Epithelial cell of umbilical artery (primary cell): ENCODE measurements around the gene B4GAT1. TPM values are rescaled to one million over a fixed set of nuclear protein-coding genes. Genes with fewer than 3 reads are reported as not detected.

Experiments used
- total RNA-seq: library from RNA; depleted of rRNA; stranded (reverse); fragments of >200 nt; gene quantifications from 2 replicates; pipeline ENCODE4 v1.2.3, GENCODE V29; 2014

Gene B4GAT1
- 35.4 and 36.5 TPM in 2 replicates for total RNA-seq

GRCh38 chr11:66347425-66348276 is at the start of gene B4GAT1:
Gene B4GAT1, minus strand, starts transcription at chr11:66347629. Its CDS starts 84 bp downstream, at chr11:66347545.

GRCh38 chr11:66371627-66372415 is 24.4 kb upstream of the B4GAT1 start, which contains the start of gene SLC29A2:
Gene SLC29A2, minus strand, starts transcription at chr11:66371760. Its CDS starts 169 bp downstream, at chr11:66371591.

GRCh38 chr11:66344550-66345315 is 2.7 kb downstream of the B4GAT1 start, which contains the start of gene BRMS1:
Gene BRMS1, minus strand, starts transcription at chr11:66345104. Its CDS starts 2,870 bp downstream, at chr11:66342234.

GRCh38 chr11:66336234-66337102 is 11.0 kb downstream of the B4GAT1 start, which contains the start of gene RIN1:
Gene RIN1, minus strand, starts transcription at chr11:66336434. Its CDS starts 32 bp downstream, at chr11:66336402.

GRCh38 chr11:66316849-66317251 is 30.6 kb downstream of the B4GAT1 start, which contains the start of gene CD248:
Gene CD248, minus strand, starts transcription at chr11:66317044. Its CDS starts 17 bp downstream, at chr11:66317027.

Other genes with a start within 250 kb of the B4GAT1 start
- 15.2 and 19.5 TPM in 2 replicates for gene KLC2, start 89.9 kb downstream of the B4GAT1 start, total RNA-seq
- gene RAB1B, start 79.0 kb downstream of the B4GAT1 start, total RNA-seq, result 65.0 and 70.5 TPM in 2 replicates
- gene CNIH2, start 69.5 kb downstream of the B4GAT1 start, total RNA-seq, result not detected in 2 replicates
- gene YIF1A, start 58.5 kb downstream of the B4GAT1 start, total RNA-seq, result 193 and 255 TPM in 2 replicates
- gene TMEM151A, start 55.7 kb downstream of the B4GAT1 start, total RNA-seq, result not detected in 2 replicates
- 0.65 and 1.2 TPM in 2 replicates for gene CD248, start 30.6 kb downstream of the B4GAT1 start, total RNA-seq
- 4.9 and 8.1 TPM in 2 replicates for gene RIN1, start 11.2 kb downstream of the B4GAT1 start, total RNA-seq
- 75.7 and 89.8 TPM in 2 replicates for gene BRMS1, start 2.5 kb downstream of the B4GAT1 start, total RNA-seq
- 0.76 and 0.97 TPM in 2 replicates for gene SLC29A2, start 24.1 kb upstream of the B4GAT1 start, total RNA-seq
- gene NPAS4, start 73.4 kb upstream of the B4GAT1 start, total RNA-seq, result not detected in 2 replicates
- gene MRPL11, start 91.2 kb upstream of the B4GAT1 start, total RNA-seq, result 55.9 and 81.8 TPM in 2 replicates
- 2.9 and 3.2 TPM in 2 replicates for gene PELI3, start 119.3 kb upstream of the B4GAT1 start, total RNA-seq
- gene DPP3, start 132.8 kb upstream of the B4GAT1 start, total RNA-seq, result 50.8 and 58.8 TPM in 2 replicates
- 17.9 and 23.4 TPM in 2 replicates for gene BBS1, start 163.0 kb upstream of the B4GAT1 start, total RNA-seq
- 16.7 and 18.8 TPM in 2 replicates for gene ZDHHC24, start 198.4 kb upstream of the B4GAT1 start, total RNA-seq
- under 0.01 and 0.30 TPM in 2 replicates for gene ACTN3, start 199.3 kb upstream of the B4GAT1 start, total RNA-seq
- 13.3 and 17.2 TPM in 2 replicates for gene CTSF, start 221.0 kb upstream of the B4GAT1 start, total RNA-seq
- gene CCDC87, start 245.4 kb upstream of the B4GAT1 start, total RNA-seq, result under 0.01 and 0.15 TPM in 2 replicates
- 46.4 and 49.2 TPM in 2 replicates for gene CCS, start 245.6 kb upstream of the B4GAT1 start, total RNA-seq